GM18511 (cell line): ENCODE data around the gene TBC1D22A.

ENCODE experiments used
- ATAC-seq: cut with Tn5 transposase; IDR thresholded peaks from one replicate; pipeline ENCODE4 v1.9.1; 2021; ENCODE audit warnings: mild to moderate bottlenecking, moderate library complexity; ENCODE audit not compliant: unreplicated experiment

The TBC1D22A gene

GRCh38 chr22:46946383-46946962 lies 184.0 kb downstream of the TBC1D22A start:
- ATAC-seq, result no peak

DNA sequence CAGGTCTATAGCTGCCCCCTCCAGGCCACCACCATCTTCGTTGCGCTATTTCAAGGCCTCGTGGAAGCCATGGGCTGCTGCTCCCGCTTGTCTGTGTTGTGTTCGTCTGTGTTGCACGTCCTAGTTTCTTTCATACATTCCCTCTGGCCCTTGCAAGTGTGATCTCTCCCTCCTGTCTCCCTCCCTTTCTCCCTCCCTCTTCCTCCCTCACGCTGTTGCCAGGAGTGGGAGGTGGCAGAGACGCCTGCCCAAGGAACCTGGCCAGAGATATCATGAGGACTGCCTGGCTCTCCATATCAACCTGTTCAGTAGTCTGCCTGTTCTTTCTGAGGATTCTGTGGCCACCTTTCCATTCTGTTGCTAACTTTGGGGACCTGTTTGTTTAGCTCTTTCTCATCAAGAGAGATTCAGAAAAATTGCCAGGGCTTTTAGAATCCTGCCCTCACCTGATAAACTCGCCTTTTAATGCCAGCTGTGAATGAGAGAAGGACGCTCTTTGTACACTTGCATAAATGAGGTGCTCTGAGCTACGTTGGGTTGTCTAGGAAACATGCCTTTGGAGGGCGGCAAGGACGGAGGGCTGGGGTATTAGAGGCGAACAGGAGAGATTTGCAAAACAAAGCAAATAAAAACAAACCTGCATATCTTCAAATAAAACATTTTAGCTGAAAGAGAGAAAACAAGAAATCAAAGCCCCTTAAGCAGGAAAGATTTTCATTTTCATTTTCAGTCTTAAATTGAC lies 185.2 kb downstream of the TBC1D22A start:
- no peak for ATAC-seq

GRCh38 chr22:46948411-46949144 lies 186.1 kb downstream of the TBC1D22A start:
- ATAC-seq, result no peak

DNA sequence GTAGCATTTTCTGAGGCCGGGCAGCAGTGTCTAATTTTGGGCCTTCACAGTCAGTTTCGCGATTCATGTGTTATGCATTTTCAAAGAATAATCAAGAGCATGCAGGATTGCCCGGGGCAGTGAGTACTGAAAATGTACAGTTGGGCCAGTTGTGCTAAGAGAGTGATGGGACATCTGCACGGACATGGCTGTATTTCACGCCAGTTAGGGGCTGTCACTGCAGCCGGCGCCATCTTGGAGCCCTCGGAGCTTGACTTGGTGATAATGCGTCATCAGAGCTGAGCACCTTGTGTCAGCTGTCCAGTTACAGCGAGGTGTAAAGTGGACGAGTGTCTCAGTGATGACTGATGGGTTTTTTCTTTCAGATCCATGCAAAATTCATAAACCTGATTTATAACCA lies 188.9 kb downstream of the TBC1D22A start:
- ATAC-seq, result no peak

- no peak for ATAC-seq
These were observed 189.5 kb downstream of the TBC1D22A start for GRCh38 chr22:46951973-46952372.

DNA sequence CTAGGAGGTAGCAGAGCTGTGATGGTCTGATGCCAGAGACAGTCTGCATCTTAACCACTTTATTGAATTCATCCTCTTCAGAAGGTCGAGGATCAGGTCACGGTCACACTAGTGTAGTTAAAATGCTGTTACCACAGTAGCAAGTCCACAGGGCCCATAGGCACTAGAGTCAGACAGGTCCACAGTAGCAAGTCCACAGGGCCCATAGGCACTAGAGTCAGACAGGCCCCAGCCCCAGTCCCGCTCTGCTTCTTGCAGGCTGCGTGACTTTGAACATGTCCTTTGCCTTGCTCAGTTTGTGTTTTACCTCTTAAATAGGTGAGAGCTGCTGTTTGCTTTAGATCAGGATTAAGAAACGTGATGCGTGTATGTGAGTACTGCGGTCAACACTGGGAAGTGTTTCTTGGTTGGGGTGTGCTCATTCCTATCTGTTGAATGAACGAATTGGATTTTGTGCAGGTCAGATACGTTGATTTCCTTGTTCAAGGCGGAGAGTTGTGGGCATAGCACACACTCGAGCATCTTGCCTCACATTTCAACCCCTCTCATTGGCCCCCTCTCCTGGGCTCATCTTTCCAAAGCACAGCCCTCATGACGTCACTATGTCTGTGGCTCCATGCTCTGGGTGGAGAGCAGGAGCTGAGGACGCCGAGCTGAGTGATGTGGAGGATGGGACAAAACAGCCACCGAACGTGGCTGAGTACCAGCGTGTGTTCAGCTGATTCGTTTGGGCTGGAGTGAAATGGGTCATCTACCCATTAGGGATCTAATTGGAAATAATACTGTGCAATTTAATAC lies 191.7 kb downstream of the TBC1D22A start:
- ATAC-seq, result no peak

DNA sequence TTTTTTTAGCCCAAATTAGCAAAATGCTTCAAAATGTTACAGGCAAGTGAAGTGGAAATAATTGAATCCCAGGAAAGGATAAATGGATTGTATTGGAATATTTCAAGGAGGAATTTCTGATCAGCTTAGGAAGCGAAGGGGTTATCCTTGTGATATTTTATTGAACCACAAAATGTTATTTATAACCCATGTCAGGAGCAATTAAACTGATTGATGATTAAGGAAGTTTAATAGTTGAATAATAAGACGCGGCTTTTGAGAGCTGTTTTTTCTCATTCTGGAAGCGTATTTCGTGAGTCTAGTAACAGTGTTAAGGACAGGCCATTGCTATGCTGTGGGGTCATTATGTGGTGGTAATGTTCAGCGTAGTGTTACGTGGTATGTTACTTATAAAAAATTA lies 192.3 kb downstream of the TBC1D22A start:
- ATAC-seq, result no peak

- no peak for ATAC-seq
These were observed 194.2 kb downstream of the TBC1D22A start for GRCh38 chr22:46956498-46957215.

DNA sequence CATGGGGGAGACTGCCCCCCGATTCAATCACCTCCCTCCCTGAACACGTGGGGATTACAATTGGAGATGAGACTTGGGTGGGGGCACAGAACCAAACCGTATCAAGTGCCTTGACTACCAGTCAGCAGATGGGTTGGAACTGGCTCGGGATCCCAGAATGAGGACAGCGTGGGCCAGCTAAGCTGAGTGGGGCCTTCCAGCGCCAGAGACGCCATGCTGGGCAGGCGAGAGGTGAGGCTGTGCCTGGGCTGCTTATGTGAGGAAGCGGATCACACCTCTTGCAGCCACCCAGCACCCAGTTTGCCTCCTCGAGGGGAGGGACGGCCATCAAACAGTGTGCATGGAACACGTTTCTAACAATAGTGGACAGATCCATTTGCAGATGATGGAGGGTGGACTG lies 195.1 kb downstream of the TBC1D22A start:
- no peak for ATAC-seq

- ATAC-seq, result no peak
These were observed 195.7 kb downstream of the TBC1D22A start for GRCh38 chr22:46958191-46958590.

GRCh38 chr22:46958658-46959057 lies 196.2 kb downstream of the TBC1D22A start:
- no peak for ATAC-seq

GRCh38 chr22:46959369-46959768 lies 196.9 kb downstream of the TBC1D22A start:
- no peak for ATAC-seq

- no peak for ATAC-seq
These were observed 199.3 kb downstream of the TBC1D22A start for GRCh38 chr22:46961591-46962295.

GRCh38 chr22:46962406-46962805 lies 200.0 kb downstream of the TBC1D22A start:
- no peak for ATAC-seq

DNA sequence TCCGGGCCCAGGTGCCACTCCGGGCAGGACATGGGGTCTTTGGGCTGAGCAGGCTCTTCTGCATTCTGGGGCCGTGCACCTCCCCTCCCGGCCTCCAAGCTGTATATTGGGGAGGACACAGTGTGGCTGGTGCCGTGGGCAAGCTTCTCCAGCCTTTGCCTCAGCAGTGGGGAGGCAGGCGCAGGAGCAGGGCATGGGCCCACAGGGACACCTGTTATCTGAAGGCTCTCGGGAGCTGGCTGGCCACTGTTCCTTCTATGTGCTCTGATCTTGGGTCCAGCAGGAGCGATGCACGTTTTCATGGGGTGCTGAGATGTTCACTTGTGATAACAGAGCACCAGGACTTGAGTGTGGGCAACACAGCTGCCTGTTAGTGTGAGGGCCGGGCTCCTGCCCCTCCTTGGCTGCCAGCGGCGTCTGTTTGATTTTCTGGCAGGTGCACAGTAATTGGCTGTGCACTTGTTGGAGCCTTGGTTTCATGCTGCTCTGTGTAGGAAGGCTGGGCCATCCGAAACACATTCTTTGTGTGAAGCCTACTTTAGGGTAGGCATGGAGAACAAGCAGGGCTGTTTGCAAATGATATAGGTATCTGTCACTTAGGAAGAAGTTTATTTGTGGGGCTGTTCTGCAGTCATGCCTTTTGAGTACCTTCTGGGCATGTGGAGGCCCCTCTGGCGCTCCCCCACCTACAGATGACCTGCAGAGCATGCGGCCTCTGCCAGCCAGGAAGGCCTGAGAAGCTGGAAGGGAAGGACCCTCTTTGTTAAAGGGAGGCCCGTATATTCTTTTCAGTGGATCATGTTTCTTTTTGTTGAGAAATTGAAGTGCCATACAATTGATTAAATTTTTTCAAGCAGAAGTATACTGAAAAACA lies 201.5 kb downstream of the TBC1D22A start:
- ATAC-seq, result no peak

DNA sequence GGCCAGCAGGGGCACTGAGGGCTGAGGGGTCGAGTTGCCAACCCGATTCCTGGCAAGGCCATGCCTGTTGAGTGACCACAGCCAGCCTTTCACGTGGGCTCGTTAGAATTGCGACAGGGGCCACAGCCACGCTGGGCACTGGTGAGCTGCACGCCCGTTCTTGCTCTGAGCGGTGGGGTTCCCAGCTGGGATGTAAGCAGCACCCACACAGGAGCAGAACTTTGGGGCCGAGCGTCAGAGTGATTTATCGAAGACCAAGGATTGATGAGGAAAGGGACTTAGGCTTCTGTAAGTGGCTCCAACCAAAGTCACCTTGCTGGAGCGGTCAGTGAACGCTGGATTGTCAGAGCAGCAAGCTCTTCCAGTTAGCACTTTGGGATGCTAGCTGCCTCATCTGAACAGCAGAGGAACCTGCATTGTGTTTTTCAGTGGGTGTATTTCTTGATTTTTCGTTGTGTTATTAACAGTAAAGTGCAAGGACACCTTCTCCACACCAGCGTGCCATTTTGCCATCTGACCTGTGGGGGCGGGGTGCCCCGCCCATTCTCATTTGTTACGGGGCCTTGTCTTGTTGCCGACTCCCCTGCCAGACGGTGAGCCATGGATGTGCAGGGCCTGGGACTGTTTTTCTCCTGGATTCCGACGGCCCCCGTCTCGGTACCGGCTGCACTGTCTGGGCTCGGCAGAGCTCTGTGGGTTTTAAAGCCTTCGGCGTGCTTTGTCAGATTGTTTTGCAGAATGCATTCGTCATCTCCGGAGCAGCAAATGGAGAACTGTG lies 202.5 kb downstream of the TBC1D22A start:
- no peak for ATAC-seq

- ATAC-seq, result no peak
These were observed 203.4 kb downstream of the TBC1D22A start for GRCh38 chr22:46965555-46966494.
